NCI-H2171 (cell line): Measurements from ENCODE around the gene ACE.
"Not testable (repeated sequence)": the region's sequence is repeated elsewhere in the genome, so short reads cannot be mapped to it uniquely, and the experiment has no call there.

ENCODE experiments used
- DNase-seq: peaks from one replicate; lab custom pipeline; 2025; lab: John Stamatoyannopoulos, UW

Gene ACE

GRCh38 chr17:63444457-63444856 lies 32.4 kb upstream of the ACE start:
- DNase-seq: no peak

GRCh38 chr17:63445065-63445464 lies 31.8 kb upstream of the ACE start:
- no peak for DNase-seq

- DNase-seq: no peak
Observed at GRCh38 chr17:63445571-63445953, 31.3 kb upstream of the ACE start.

- peak; percentile 64 for DNase-seq
Observed at GRCh38 chr17:63445954-63446752, 30.7 kb upstream of the ACE start, which contains the start of gene CYB561. TSS of gene CYB561 (minus strand) at chr17:63446306. CDS start at chr17:63437547, 8,759 bp downstream.

GRCh38 chr17:63446753-63447470 lies 29.9 kb upstream of the ACE start:
- DNase-seq: peak; percentile 40

- DNase-seq: no peak
Observed at GRCh38 chr17:63447471-63448009, 29.3 kb upstream of the ACE start.

GRCh38 chr17:63448655-63449054 lies 28.2 kb upstream of the ACE start:
- no peak for DNase-seq

GRCh38 chr17:63450551-63450950 lies 26.3 kb upstream of the ACE start:
- no peak for DNase-seq

- DNase-seq: no peak
Observed at GRCh38 chr17:63451150-63451549, 25.7 kb upstream of the ACE start.

GRCh38 chr17:63452046-63452961 lies 24.6 kb upstream of the ACE start:
- DNase-seq: no peak

GRCh38 chr17:63452962-63453551 lies 23.8 kb upstream of the ACE start:
- DNase-seq: no peak

- not testable (repeated sequence) for DNase-seq
Observed at GRCh38 chr17:63454357-63454756, 22.5 kb upstream of the ACE start.

- no peak for DNase-seq
Observed at GRCh38 chr17:63454915-63455314, 21.9 kb upstream of the ACE start.

GRCh38 chr17:63455417-63455816 lies 21.4 kb upstream of the ACE start:
- DNase-seq: no peak

GRCh38 chr17:63458478-63458877 lies 18.4 kb upstream of the ACE start:
- no peak for DNase-seq

GRCh38 chr17:63460018-63460417 lies 16.8 kb upstream of the ACE start:
- DNase-seq: no peak

GRCh38 chr17:63463771-63464170 lies 13.1 kb upstream of the ACE start:
- no peak for DNase-seq

- DNase-seq: no peak
Observed at GRCh38 chr17:63464691-63465236, 12.1 kb upstream of the ACE start.

- not testable (repeated sequence) for DNase-seq
Observed at GRCh38 chr17:63468099-63468498, 8.8 kb upstream of the ACE start.

GRCh38 chr17:63474174-63474573 lies 2.7 kb upstream of the ACE start:
- no peak for DNase-seq
